ENCODE data around the gene LILRB5.
"Not testable (repeated sequence)": the region's sequence is repeated elsewhere in the genome, so short reads cannot be mapped to it uniquely, and the experiment has no call there.

GRCh38 chr19:54281729-54282075 lies 24.6 kb upstream of the LILRB5 start:
- TF ChIP-seq RBBP5 (IDR thresholded peaks at IDR 0.05; ENCODE audit: borderline replicate concordance, low read depth, low read length); RAD21 (IDR thresholded peaks at IDR 0.05 in 1 of 2, conservative IDR thresholded peaks at IDR 0.05 in 1 of 2; ENCODE audit: low read depth in 2 of 2, low read length in 2 of 2); TCF12 (IDR thresholded peaks at IDR 0.05; ENCODE audit: low read depth, low read length); CTCF (IDR thresholded peaks at IDR 0.05; ENCODE audit: control extremely low read depth in 1 of 3, insufficient read depth in 1 of 3, low read depth in 1 of 3, low read length in 3 of 3): not testable (repeated sequence)

Measured in H1 (cell line).